ENCODE measurements around the gene RNGTT.

DNA sequence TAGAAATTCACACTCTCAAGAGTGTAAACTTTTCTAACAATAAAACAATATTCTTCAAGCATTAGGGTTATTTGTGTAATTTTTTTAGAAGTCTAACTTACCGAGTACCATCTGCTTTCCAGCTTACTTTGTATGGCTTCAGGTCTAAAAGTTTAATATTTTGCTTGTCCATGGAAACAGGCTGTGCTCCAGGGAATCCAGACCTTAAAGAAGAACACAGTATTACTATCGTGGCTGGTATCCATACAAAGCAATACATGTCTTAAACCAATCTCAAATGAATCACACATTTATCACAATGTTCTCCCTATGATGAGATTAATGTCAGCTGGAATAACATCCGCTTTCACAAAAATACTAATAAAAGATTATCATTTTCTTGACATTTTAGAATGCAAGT lies 73.0 kb downstream of the RNGTT start:
- TF ChIP-seq POLR2A (IDR thresholded peaks at IDR 0.05), result no peak
- TF ChIP-seq, protein P1, sequence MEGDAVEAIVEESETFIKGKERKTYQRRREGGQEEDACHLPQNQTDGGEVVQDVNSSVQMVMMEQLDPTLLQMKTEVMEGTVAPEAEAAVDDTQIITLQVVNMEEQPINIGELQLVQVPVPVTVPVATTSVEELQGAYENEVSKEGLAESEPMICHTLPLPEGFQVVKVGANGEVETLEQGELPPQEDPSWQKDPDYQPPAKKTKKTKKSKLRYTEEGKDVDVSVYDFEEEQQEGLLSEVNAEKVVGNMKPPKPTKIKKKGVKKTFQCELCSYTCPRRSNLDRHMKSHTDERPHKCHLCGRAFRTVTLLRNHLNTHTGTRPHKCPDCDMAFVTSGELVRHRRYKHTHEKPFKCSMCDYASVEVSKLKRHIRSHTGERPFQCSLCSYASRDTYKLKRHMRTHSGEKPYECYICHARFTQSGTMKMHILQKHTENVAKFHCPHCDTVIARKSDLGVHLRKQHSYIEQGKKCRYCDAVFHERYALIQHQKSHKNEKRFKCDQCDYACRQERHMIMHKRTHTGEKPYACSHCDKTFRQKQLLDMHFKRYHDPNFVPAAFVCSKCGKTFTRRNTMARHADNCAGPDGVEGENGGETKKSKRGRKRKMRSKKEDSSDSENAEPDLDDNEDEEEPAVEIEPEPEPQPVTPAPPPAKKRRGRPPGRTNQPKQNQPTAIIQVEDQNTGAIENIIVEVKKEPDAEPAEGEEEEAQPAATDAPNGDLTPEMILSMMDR (IDR thresholded peaks at IDR 0.05), result no peak

Measured in vagina (tissue), 2 donors.